HEK293 (cell line): ENCODE measurements around the gene GALR2.

Experiments used
- CTCF ChIA-PET: fragments of 350-600 bp; formaldehyde crosslinking; extraction: SDS; loops from one replicate; lab custom pipeline; 2021; ENCODE audit warnings: antibody characterized with exemption; lab: Yijun Ruan, JAX
- POLR2A ChIA-PET: fragments of 300-600 bp; formaldehyde crosslinking; extraction: SDS; loops from one replicate; lab custom pipeline; 2020; ENCODE audit warnings: antibody characterized with exemption, inconsistent platforms; lab: Yijun Ruan, JAX
- H3K27ac ChIP-seq: fragments of 200-500 bp; sonication (Bioruptor generic); 2 replicates; pipeline ENCODE4 v1.5.1; 2014; ENCODE audit warnings: low read depth, low read length, control low read depth, inconsistent platforms; ENCODE audit errors: extremely low read depth
- H3K36me3 ChIP-seq, 2 experiments: fragments of 200-500 bp in 1 of 2; sonication (Bioruptor generic) in 1 of 2; 1 replicate in 1 of 2; 2 replicates in 1 of 2; pipeline ENCODE4 v1.5.1; 2014 to 2017; ENCODE audit warnings: inconsistent platforms in 2 of 2, low read length in 2 of 2; ENCODE audit not compliant: control insufficient read depth in 2 of 2, insufficient read depth in 1 of 2
- H3K4me1 ChIP-seq: fragments of 200-500 bp; sonication (Bioruptor generic); 2 replicates; pipeline ENCODE4 v1.5.1; 2014; ENCODE audit warnings: mild to moderate bottlenecking, low read length, inconsistent platforms; ENCODE audit not compliant: control insufficient read depth, insufficient read depth
- H3K4me3 ChIP-seq: 2 replicates; pipeline ENCODE4 v1.5.1; 2011; ENCODE audit warnings: low read depth, mild to moderate bottlenecking, control low read depth, low read length, moderate library complexity
- H3K9me3 ChIP-seq: fragments of 200-500 bp; sonication (Bioruptor generic); 2 replicates; pipeline ENCODE4 v1.5.1; 2014; ENCODE audit warnings: low read depth, low read length, inconsistent platforms; ENCODE audit not compliant: control insufficient read depth, insufficient read depth
- CTCF ChIP-seq: fragments of 450-650 bp; formaldehyde crosslinking; IDR thresholded peaks from 2 replicates; pipeline ENCODE4 v1.5.1; 2016; ENCODE audit warnings: missing biosample characterization, missing genetic modification characterization
- GLIS2 ChIP-seq: fragments of 450-650 bp; formaldehyde crosslinking; IDR thresholded peaks from 2 replicates; pipeline ENCODE4 v1.5.1; 2016; ENCODE audit warnings: missing biosample characterization, missing genetic modification characterization
- HOXD13 ChIP-seq: sonication (generic); formaldehyde crosslinking; IDR thresholded peaks from 2 replicates; pipeline ENCODE4 v1.8.0; 2022; ENCODE audit warnings: missing genetic modification reagents, borderline replicate concordance
- KLF10 ChIP-seq: fragments of 450-650 bp; IDR thresholded peaks from 2 replicates; pipeline ENCODE4 v1.5.1; 2018; ENCODE audit warnings: missing biosample characterization, mild to moderate bottlenecking, missing genetic modification characterization
- KLF17 ChIP-seq: fragments of 450-650 bp; formaldehyde crosslinking; IDR thresholded peaks from 2 replicates; pipeline ENCODE4 v1.5.1; 2016; ENCODE audit warnings: missing biosample characterization, missing genetic modification characterization
- RBAK ChIP-seq: fragments of 450-650 bp; formaldehyde crosslinking; IDR thresholded peaks from 2 replicates; pipeline ENCODE4 v1.5.1; 2016; ENCODE audit warnings: missing biosample characterization, missing genetic modification characterization
- SP2 ChIP-seq: fragments of 450-650 bp; formaldehyde crosslinking; IDR thresholded peaks from 2 replicates; pipeline ENCODE4 v1.5.1; 2016; ENCODE audit warnings: missing biosample characterization, missing genetic modification characterization
- SP3 ChIP-seq: fragments of 450-650 bp; formaldehyde crosslinking; IDR thresholded peaks from 2 replicates; pipeline ENCODE4 v1.5.1; 2016; ENCODE audit warnings: missing biosample characterization, missing genetic modification characterization
- ZBTB17 ChIP-seq: fragments of 450-650 bp; formaldehyde crosslinking; IDR thresholded peaks from 2 replicates; pipeline ENCODE4 v1.5.1; 2016; ENCODE audit warnings: missing biosample characterization, missing genetic modification characterization
- ZBTB20 ChIP-seq: fragments of 450-650 bp; formaldehyde crosslinking; IDR thresholded peaks from 2 replicates; pipeline ENCODE4 v1.5.1; 2016; ENCODE audit warnings: missing biosample characterization, missing genetic modification characterization
- ZEB2 ChIP-seq: fragments of 450-650 bp; formaldehyde crosslinking; IDR thresholded peaks from 2 replicates; pipeline ENCODE4 v1.5.1; 2016; ENCODE audit warnings: missing biosample characterization, missing genetic modification characterization
- ZFP69B ChIP-seq: fragments of 450-650 bp; formaldehyde crosslinking; IDR thresholded peaks from 2 replicates; pipeline ENCODE4 v1.5.1; 2016; ENCODE audit warnings: missing biosample characterization, missing genetic modification characterization
- ZNF221 ChIP-seq: fragments of 450-650 bp; formaldehyde crosslinking; IDR thresholded peaks from 2 replicates; pipeline ENCODE4 v1.5.1; 2017; ENCODE audit warnings: missing biosample characterization, missing genetic modification characterization, borderline replicate concordance
- ZNF266 ChIP-seq: fragments of 450-650 bp; formaldehyde crosslinking; IDR thresholded peaks from 2 replicates; pipeline ENCODE4 v1.5.1; 2016; ENCODE audit warnings: missing biosample characterization, missing genetic modification characterization, low read depth
- ZNF335 ChIP-seq: fragments of 450-650 bp; formaldehyde crosslinking; conservative IDR thresholded peaks from 2 replicates; pipeline ENCODE4 v1.5.1; 2016; ENCODE audit warnings: missing biosample characterization, missing genetic modification characterization
- ZNF354C ChIP-seq: fragments of 450-650 bp; formaldehyde crosslinking; IDR thresholded peaks from 2 replicates; pipeline ENCODE4 v1.5.1; 2016; ENCODE audit warnings: missing biosample characterization, missing genetic modification characterization, low read depth, borderline replicate concordance
- ZNF549 ChIP-seq: fragments of 450-650 bp; IDR thresholded peaks from 2 replicates; pipeline ENCODE4 v1.5.1; 2018; ENCODE audit warnings: missing biosample characterization, missing genetic modification characterization, mild to moderate bottlenecking, inconsistent platforms, moderate library complexity
- ZNF701 ChIP-seq: fragments of 450-650 bp; formaldehyde crosslinking; IDR thresholded peaks from 2 replicates; pipeline ENCODE4 v1.5.1; 2016; ENCODE audit warnings: missing biosample characterization, missing genetic modification characterization
- ZNF76 ChIP-seq: fragments of 450-650 bp; formaldehyde crosslinking; IDR thresholded peaks from 2 replicates; pipeline ENCODE4; 2016; ENCODE audit warnings: low read depth, missing biosample characterization, missing genetic modification characterization, borderline replicate concordance
- ZNF791 ChIP-seq: fragments of 450-650 bp; formaldehyde crosslinking; IDR thresholded peaks from 2 replicates; pipeline ENCODE4 v1.5.1; 2016; ENCODE audit warnings: missing biosample characterization, missing genetic modification characterization
- ZSCAN30 ChIP-seq: fragments of 450-650 bp; IDR thresholded peaks from 2 replicates; pipeline ENCODE4 v1.5.1; 2018; ENCODE audit warnings: missing biosample characterization, mild to moderate bottlenecking, missing genetic modification characterization, moderate library complexity
- TF ChIP-seq, protein P1 (sequence below): fragments of 450-650 bp; formaldehyde crosslinking; IDR thresholded peaks from 2 replicates; pipeline ENCODE4 v1.5.1; 2016; ENCODE audit warnings: missing biosample characterization, missing genetic modification characterization
- TF ChIP-seq, protein P2 (sequence below): fragments of 450-650 bp; formaldehyde crosslinking; IDR thresholded peaks from 2 replicates; pipeline ENCODE4 v1.5.1; 2016; ENCODE audit warnings: missing biosample characterization, missing genetic modification characterization
- TF ChIP-seq, protein P3 (sequence below): fragments of 450-650 bp; formaldehyde crosslinking; IDR thresholded peaks from 2 replicates; pipeline ENCODE4 v1.5.1; 2016; ENCODE audit warnings: missing biosample characterization, missing genetic modification characterization

Gene GALR2

DNA sequence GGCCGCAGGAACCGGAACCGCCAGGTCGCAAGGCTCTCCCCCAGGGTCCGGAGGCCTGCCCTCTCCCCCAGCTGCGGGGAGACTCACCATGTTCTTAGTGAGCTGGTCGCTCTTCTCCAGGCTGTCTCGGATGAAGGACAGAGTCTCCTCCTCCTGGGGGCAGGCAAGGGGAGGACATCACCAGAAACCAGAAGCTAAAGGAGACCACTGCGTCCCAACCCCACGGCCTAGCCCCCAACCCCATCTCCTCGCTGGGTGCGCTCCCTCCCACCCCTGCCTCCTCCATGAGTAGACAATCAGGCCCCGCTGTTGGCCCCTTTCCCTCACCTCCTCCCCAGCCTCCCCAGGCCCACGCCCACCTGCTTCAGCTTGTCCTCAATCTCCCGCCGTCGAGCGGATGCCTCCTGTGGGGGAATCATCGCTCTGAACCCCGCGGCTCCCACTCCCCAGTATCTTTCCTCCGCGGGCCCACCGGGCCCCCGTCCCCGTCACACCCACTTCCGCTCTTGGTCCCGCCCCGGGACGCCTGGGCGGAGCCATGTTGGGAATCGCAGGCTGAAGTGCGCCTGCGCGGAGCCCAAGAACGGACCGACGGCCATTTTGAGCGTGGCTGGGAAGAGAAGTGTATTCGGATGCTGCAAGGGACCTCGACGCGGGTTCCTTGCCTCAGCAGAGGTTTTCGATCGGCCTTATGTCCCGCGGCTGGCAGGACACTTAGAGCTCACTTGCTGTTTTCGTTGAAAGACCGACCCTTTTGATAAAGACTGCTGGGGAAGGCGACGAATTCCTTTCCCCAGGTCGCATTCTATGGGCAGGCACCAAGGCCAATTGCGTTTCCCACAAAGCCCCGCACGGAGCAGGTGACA is 28.9 kb downstream of the GALR2 start, which contains the start of gene EXOC7 (continued):
- TF ChIP-seq, protein P1, sequence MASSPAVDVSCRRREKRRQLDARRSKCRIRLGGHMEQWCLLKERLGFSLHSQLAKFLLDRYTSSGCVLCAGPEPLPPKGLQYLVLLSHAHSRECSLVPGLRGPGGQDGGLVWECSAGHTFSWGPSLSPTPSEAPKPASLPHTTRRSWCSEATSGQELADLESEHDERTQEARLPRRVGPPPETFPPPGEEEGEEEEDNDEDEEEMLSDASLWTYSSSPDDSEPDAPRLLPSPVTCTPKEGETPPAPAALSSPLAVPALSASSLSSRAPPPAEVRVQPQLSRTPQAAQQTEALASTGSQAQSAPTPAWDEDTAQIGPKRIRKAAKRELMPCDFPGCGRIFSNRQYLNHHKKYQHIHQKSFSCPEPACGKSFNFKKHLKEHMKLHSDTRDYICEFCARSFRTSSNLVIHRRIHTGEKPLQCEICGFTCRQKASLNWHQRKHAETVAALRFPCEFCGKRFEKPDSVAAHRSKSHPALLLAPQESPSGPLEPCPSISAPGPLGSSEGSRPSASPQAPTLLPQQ: peak; percentile 99
- TF ChIP-seq ZNF266 (tag by site-specific recombination): no peak
- peak; percentile 80 for TF ChIP-seq KLF10 (tag by site-specific recombination)
- peak; percentile 58; the same call in 1 of the 2 replicates for TF ChIP-seq ZEB2
- TF ChIP-seq, protein P2, sequence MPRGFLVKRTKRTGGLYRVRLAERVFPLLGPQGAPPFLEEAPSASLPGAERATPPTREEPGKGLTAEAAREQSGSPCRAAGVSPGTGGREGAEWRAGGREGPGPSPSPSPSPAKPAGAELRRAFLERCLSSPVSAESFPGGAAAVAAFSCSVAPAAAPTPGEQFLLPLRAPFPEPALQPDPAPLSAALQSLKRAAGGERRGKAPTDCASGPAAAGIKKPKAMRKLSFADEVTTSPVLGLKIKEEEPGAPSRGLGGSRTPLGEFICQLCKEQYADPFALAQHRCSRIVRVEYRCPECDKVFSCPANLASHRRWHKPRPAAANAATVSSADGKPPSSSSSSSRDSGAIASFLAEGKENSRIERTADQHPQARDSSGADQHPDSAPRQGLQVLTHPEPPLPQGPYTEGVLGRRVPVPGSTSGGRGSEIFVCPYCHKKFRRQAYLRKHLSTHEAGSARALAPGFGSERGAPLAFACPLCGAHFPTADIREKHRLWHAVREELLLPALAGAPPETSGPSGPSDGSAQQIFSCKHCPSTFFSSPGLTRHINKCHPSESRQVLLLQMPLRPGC (tag by site-specific recombination): no peak
- TF ChIP-seq ZNF549 (tag by site-specific recombination): no peak
- peak; percentile 93 for TF ChIP-seq SP2
- TF ChIP-seq ZFP69B (tag by site-specific recombination): peak; percentile 99
- no peak for TF ChIP-seq HOXD13 (CRISPR knock-in tag)
- TF ChIP-seq ZNF76 (tag by site-specific recombination): peak; percentile 57
- no peak for TF ChIP-seq ZNF701 (tag by site-specific recombination)

DNA sequence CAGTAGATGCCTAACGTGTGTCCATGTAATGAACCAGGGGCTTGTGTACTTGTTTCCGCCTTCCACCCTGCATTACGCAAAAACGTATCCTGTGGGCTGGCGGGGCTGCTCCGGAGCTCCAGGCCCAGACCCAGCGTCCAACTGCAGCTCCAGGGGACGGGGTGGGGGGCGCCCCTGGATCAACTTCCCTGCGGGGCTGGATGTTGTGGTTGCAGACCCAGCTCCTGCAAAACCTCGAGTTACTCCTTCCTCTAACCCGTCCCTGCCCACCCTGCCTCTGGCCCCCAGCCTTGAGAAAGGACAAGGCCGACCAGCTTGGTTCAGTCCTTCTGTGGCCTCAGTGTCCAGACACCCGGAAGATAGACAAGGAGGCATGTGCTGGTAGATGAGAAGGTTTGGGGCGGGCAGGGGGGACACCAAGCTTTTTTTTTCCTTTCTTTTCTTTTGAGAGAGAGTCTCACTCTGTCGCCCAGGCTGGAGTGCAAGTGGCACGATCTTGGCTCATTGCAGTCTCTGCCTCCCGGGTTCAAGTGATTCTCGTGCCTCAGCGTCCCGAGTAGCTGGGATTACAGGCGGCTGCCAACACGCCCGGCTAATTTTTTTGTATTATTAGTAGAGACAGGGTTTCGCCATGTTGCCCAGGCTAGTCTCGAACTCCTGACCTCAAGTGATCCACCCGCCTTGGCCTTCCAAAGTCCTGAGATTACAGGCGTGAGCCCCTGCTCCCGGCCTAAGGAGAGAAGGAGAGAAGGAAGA is 29.7 kb downstream of the GALR2 start:
- Histone ChIP-seq H3K27ac (peak overlapping the region; percentile 83), H3K36me3 (peaks cover 25 to 28% of the 10 kb centered on the region in 2 experiments), H3K4me1 (0 out of 2 replicates have a peak, but pooled peaks cover 4% of the 10 kb centered on the region), H3K9me3 (no peaks in the 10 kb centered on the region), H3K4me3 (peak overlapping the region; percentile 71)
- POLR2A ChIA-PET: interaction anchor here (0.6 to 3.7 kb wide), 5 partner anchors 24 to 160 kb away, joined by 3 to 23 read pairs (median 11); partner anchors contain the start of genes SRP68, UBALD2 and ZACN
- CTCF ChIA-PET: interaction anchor here (0.5 to 2.4 kb wide), 10 partner anchors 13 to 175 kb away, joined by 3 to 19 read pairs (median 4); no protein-coding TSS in a partner anchor
- no peak for TF ChIP-seq ZNF354C (tag by site-specific recombination)
- TF ChIP-seq GLIS2 (tag by site-specific recombination): peak; percentile 14; the same call in 1 of the 2 replicates
- no peak for TF ChIP-seq ZNF221 (tag by site-specific recombination)
- TF ChIP-seq ZNF791: no peak
- TF ChIP-seq KLF17: no peak
- no peak for TF ChIP-seq CTCF (tag by site-specific recombination)
- TF ChIP-seq ZBTB17 (tag by site-specific recombination): 0 out of 2 replicates have a peak, but pooled peaks have one; percentile 6
- TF ChIP-seq SP3 (tag by site-specific recombination): no peak
- no peak for TF ChIP-seq ZSCAN30 (tag by site-specific recombination)
- TF ChIP-seq RBAK (tag by site-specific recombination): no peak
- no peak for TF ChIP-seq ZBTB20 (tag by site-specific recombination)
- TF ChIP-seq ZNF335 (tag by site-specific recombination): no peak; the same call in 1 of the 2 replicates
- TF ChIP-seq, protein P3, sequence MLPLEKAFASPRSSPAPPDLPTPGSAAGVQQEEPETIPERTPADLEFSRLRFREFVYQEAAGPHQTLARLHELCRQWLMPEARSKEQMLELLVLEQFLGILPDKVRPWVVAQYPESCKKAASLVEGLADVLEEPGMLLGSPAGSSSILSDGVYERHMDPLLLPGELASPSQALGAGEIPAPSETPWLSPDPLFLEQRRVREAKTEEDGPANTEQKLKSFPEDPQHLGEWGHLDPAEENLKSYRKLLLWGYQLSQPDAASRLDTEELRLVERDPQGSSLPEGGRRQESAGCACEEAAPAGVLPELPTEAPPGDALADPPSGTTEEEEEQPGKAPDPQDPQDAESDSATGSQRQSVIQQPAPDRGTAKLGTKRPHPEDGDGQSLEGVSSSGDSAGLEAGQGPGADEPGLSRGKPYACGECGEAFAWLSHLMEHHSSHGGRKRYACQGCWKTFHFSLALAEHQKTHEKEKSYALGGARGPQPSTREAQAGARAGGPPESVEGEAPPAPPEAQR (tag by site-specific recombination): no peak
